ENCODE measurements around the gene NFATC2.

DNA sequence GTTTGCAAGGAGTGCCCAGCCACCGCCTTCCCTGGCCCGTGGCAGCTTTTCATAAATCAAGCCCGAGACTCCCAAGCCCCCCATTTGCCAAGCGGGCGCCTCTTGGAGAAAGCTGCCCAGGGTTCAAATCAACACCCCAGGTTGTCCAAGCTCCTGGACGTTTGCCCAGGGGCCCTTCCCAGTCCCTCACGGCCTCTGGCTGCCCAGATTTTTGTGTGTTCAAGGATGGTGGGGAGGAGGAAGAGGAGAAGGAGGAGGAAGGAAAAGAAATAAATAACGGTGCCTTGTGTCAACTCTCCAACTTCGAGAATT lies 20.6 kb upstream of the NFATC2 start:
- no peak for TF ChIP-seq RCOR1 (IDR thresholded peaks at IDR 0.05; ENCODE audit: low read length)
- no peak for TF ChIP-seq RXRA (IDR thresholded peaks at IDR 0.05; ENCODE audit: borderline replicate concordance, low read depth)
- TF ChIP-seq RAD21 (IDR thresholded peaks at IDR 0.05; ENCODE audit: low read length): no peak
- TF ChIP-seq, protein P1, sequence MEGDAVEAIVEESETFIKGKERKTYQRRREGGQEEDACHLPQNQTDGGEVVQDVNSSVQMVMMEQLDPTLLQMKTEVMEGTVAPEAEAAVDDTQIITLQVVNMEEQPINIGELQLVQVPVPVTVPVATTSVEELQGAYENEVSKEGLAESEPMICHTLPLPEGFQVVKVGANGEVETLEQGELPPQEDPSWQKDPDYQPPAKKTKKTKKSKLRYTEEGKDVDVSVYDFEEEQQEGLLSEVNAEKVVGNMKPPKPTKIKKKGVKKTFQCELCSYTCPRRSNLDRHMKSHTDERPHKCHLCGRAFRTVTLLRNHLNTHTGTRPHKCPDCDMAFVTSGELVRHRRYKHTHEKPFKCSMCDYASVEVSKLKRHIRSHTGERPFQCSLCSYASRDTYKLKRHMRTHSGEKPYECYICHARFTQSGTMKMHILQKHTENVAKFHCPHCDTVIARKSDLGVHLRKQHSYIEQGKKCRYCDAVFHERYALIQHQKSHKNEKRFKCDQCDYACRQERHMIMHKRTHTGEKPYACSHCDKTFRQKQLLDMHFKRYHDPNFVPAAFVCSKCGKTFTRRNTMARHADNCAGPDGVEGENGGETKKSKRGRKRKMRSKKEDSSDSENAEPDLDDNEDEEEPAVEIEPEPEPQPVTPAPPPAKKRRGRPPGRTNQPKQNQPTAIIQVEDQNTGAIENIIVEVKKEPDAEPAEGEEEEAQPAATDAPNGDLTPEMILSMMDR (IDR thresholded peaks at IDR 0.05): no peak
- no peak for TF ChIP-seq TAF1 (IDR thresholded peaks at IDR 0.05; ENCODE audit: borderline replicate concordance, low read depth, low read length)
- no peak for TF ChIP-seq RFX5 (IDR thresholded peaks at IDR 0.05; ENCODE audit: low read length)
- TF ChIP-seq MXI1 (IDR thresholded peaks at IDR 0.05; ENCODE audit: low read depth, low read length): no peak
- no peak for TF ChIP-seq FOXM1 (IDR thresholded peaks at IDR 0.05; ENCODE audit: low read depth)
- TF ChIP-seq, protein P2, sequence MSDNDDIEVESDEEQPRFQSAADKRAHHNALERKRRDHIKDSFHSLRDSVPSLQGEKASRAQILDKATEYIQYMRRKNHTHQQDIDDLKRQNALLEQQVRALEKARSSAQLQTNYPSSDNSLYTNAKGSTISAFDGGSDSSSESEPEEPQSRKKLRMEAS (IDR thresholded peaks at IDR 0.05; ENCODE audit: low read depth): no peak; the same call in 1 of the 2 replicates
- no peak for TF ChIP-seq ELF1 (IDR thresholded peaks at IDR 0.05)
- no peak for TF ChIP-seq GABPA (IDR thresholded peaks at IDR 0.05; ENCODE audit: low read depth)
- no peak for TF ChIP-seq EZH2phosphoT487 (IDR thresholded peaks at IDR 0.05; ENCODE audit: borderline replicate concordance, low read depth)
- TF ChIP-seq, protein P3, sequence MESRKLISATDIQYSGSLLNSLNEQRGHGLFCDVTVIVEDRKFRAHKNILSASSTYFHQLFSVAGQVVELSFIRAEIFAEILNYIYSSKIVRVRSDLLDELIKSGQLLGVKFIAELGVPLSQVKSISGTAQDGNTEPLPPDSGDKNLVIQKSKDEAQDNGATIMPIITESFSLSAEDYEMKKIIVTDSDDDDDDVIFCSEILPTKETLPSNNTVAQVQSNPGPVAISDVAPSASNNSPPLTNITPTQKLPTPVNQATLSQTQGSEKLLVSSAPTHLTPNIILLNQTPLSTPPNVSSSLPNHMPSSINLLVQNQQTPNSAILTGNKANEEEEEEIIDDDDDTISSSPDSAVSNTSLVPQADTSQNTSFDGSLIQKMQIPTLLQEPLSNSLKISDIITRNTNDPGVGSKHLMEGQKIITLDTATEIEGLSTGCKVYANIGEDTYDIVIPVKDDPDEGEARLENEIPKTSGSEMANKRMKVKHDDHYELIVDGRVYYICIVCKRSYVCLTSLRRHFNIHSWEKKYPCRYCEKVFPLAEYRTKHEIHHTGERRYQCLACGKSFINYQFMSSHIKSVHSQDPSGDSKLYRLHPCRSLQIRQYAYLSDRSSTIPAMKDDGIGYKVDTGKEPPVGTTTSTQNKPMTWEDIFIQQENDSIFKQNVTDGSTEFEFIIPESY (IDR thresholded peaks at IDR 0.05; ENCODE audit: borderline replicate concordance, low read depth): no peak
- TF ChIP-seq, protein P4, sequence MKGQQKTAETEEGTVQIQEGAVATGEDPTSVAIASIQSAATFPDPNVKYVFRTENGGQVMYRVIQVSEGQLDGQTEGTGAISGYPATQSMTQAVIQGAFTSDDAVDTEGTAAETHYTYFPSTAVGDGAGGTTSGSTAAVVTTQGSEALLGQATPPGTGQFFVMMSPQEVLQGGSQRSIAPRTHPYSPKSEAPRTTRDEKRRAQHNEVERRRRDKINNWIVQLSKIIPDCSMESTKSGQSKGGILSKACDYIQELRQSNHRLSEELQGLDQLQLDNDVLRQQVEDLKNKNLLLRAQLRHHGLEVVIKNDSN (IDR thresholded peaks at IDR 0.05; ENCODE audit: borderline replicate concordance, low read depth): no peak
